ENCODE results near the gene GNAO1.

- TF ChIP-seq, protein P1, sequence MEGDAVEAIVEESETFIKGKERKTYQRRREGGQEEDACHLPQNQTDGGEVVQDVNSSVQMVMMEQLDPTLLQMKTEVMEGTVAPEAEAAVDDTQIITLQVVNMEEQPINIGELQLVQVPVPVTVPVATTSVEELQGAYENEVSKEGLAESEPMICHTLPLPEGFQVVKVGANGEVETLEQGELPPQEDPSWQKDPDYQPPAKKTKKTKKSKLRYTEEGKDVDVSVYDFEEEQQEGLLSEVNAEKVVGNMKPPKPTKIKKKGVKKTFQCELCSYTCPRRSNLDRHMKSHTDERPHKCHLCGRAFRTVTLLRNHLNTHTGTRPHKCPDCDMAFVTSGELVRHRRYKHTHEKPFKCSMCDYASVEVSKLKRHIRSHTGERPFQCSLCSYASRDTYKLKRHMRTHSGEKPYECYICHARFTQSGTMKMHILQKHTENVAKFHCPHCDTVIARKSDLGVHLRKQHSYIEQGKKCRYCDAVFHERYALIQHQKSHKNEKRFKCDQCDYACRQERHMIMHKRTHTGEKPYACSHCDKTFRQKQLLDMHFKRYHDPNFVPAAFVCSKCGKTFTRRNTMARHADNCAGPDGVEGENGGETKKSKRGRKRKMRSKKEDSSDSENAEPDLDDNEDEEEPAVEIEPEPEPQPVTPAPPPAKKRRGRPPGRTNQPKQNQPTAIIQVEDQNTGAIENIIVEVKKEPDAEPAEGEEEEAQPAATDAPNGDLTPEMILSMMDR (conservative IDR thresholded peaks at IDR 0.05; ENCODE audit: low read depth, low read length): no peak
- TF ChIP-seq EZH2 (IDR thresholded peaks at IDR 0.05; ENCODE audit: low read length, unreplicated experiment) (no peak), EZH2phosphoT487 (IDR thresholded peaks at IDR 0.05; ENCODE audit: borderline replicate concordance, low read length) (no peak)
Observed at GRCh38 chr16:56366945-56367344, 175.7 kb downstream of the GNAO1 start.

Measured in PC-3 (cell line).